BJ (cell line): ENCODE data around the gene SMURF2. TPM values are rescaled to one million over a fixed set of nuclear protein-coding genes. Genes with fewer than 3 reads are reported as not detected.

Experiments
- CTCF ChIA-PET: fragments of 350-600 bp; formaldehyde crosslinking; extraction: SDS; loops from one replicate; lab custom pipeline; 2021; ENCODE audit warnings: antibody characterized with exemption, inconsistent platforms; lab: Yijun Ruan, JAX
- POLR2A ChIA-PET: fragments of 300-600 bp; sonication (Branson Sonifier 250); formaldehyde crosslinking; extraction: SDS; loops from one replicate; lab custom pipeline; 2021; ENCODE audit warnings: antibody characterized with exemption; lab: Charles Lee
- DNase-seq: peaks from one replicate; pipeline ENCODE4 v3.0.0-alpha.2; 2011; ENCODE audit warnings: low read depth
- H3K27me3 ChIP-seq: 2 replicates; pipeline ENCODE4 v1.6.0; 2011; ENCODE audit warnings: low read length; ENCODE audit not compliant: control insufficient read depth, insufficient read depth
- H3K36me3 ChIP-seq: 2 replicates; pipeline ENCODE4 v1.5.1; 2011; ENCODE audit warnings: low read length; ENCODE audit not compliant: control insufficient read depth, insufficient read depth
- H3K4me3 ChIP-seq: 2 replicates; pipeline ENCODE4 v1.5.1; 2011; ENCODE audit warnings: low read depth, mild to moderate bottlenecking, control low read depth, low read length
- polyA plus RNA-seq: library from polyadenylated mRNA; depleted of rRNA; stranded (reverse); fragments of >200 nt; gene quantifications from 2 replicates; pipeline ENCODE4 v1.2.3, GENCODE V29; 2011
- TF ChIP-seq, protein P1 (sequence below): IDR thresholded peaks from 2 replicates; pipeline ENCODE4 v1.5.1; 2011; ENCODE audit warnings: low read depth, mild to moderate bottlenecking, control low read depth, inconsistent platforms, low read length, moderate library complexity; ENCODE audit not compliant: insufficient read depth

Gene SMURF2
- polyA plus RNA-seq, 1 experiment, result 18.8 TPM

GRCh38 chr17:64507413-64507782, 154.7 kb downstream of the SMURF2 start:
- TF ChIP-seq, protein P1, sequence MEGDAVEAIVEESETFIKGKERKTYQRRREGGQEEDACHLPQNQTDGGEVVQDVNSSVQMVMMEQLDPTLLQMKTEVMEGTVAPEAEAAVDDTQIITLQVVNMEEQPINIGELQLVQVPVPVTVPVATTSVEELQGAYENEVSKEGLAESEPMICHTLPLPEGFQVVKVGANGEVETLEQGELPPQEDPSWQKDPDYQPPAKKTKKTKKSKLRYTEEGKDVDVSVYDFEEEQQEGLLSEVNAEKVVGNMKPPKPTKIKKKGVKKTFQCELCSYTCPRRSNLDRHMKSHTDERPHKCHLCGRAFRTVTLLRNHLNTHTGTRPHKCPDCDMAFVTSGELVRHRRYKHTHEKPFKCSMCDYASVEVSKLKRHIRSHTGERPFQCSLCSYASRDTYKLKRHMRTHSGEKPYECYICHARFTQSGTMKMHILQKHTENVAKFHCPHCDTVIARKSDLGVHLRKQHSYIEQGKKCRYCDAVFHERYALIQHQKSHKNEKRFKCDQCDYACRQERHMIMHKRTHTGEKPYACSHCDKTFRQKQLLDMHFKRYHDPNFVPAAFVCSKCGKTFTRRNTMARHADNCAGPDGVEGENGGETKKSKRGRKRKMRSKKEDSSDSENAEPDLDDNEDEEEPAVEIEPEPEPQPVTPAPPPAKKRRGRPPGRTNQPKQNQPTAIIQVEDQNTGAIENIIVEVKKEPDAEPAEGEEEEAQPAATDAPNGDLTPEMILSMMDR, result peak; percentile 57
- no peaks in the 10 kb centered on the region for H3K27me3 ChIP-seq
- ChIA-PET CTCF (interaction anchor here (0.8 to 7.5 kb wide), 8 partner anchors 8 to 88 kb away, joined by 3 to 33 read pairs (median 4); partner anchors contain the start of gene POLG2), POLR2A (interaction anchor here (0.7 to 1.2 kb wide), 2 partner anchors 150 to 172 kb away, joined by 3 to 6 read pairs; no protein-coding TSS in a partner anchor)
- peaks cover 13% of the 10 kb centered on the region for H3K36me3 ChIP-seq
- H3K4me3 ChIP-seq, result peak overlapping the region; percentile 99
- DNase-seq, result peak; percentile 17

- peaks cover 18% of the 10 kb centered on the region for H3K36me3 ChIP-seq
- H3K27me3 ChIP-seq, result no peaks in the 10 kb centered on the region
- CTCF ChIA-PET, result interaction anchor here (1.1 to 7.5 kb wide), 5 partner anchors 14 to 87 kb away, joined by 3 to 33 read pairs (median 10); no protein-coding TSS in a partner anchor
- TF ChIP-seq, protein P1, result no peak
- DNase-seq, result peak; percentile 80
- H3K4me3 ChIP-seq, result peak within 1 kb of the TSS; percentile 99
- POLR2A ChIA-PET, result interaction anchor here (0.6 to 1.2 kb wide), 7 partner anchors 10 to 1142 kb away, joined by 3 to 9 read pairs (median 4); partner anchors contain the start of gene POLG2
Measured at GRCh38 chr17:64506576-64507412, 155.3 kb downstream of the SMURF2 start, which contains the start of gene CEP95. Gene CEP95 (plus strand): TSS chr17:64506977. CDS start chr17:64507098, 121 bp downstream.

DNA sequence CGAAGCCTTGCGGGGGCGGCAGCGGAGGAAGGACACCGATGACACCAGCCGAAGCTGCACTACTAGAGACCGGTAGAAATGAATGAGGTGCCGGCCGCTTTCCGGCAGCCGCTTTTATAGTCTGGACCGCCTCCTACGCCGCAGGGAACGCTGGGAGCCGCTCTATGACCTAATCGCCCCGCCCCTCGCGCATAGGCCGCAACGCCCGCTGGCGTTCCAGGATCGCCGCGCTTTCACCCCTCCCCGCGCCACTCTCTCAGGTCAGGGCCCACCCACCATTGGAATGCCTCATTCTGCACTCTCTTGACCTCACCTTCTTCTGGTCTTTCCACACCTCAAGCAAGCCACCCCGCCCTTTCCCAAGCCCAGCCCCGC, 155.9 kb downstream of the SMURF2 start, which contains the start of gene DDX5:
TSS of gene DDX5 (minus strand) at position 89 of the 375 bp plus-strand sequence. CDS start 170 bp downstream, outside the sequence.
- ChIA-PET POLR2A (interaction anchor here (0.6 to 1.2 kb wide), 6 partner anchors 9 to 1141 kb away, joined by 3 to 9 read pairs (median 5); partner anchors contain the start of gene POLG2), CTCF (interaction anchor here (1.1 to 7.5 kb wide), 4 partner anchors 14 to 143 kb away, joined by 3 to 33 read pairs (median 14); no protein-coding TSS in a partner anchor)
- TF ChIP-seq, protein P1, result no peak
- peak within 1 kb of the TSS; percentile 99 for H3K4me3 ChIP-seq
- no peaks in the 10 kb centered on the region for H3K27me3 ChIP-seq
- H3K36me3 ChIP-seq, result peaks cover 23% of the 10 kb centered on the region
- DNase-seq, result no peak

DNA sequence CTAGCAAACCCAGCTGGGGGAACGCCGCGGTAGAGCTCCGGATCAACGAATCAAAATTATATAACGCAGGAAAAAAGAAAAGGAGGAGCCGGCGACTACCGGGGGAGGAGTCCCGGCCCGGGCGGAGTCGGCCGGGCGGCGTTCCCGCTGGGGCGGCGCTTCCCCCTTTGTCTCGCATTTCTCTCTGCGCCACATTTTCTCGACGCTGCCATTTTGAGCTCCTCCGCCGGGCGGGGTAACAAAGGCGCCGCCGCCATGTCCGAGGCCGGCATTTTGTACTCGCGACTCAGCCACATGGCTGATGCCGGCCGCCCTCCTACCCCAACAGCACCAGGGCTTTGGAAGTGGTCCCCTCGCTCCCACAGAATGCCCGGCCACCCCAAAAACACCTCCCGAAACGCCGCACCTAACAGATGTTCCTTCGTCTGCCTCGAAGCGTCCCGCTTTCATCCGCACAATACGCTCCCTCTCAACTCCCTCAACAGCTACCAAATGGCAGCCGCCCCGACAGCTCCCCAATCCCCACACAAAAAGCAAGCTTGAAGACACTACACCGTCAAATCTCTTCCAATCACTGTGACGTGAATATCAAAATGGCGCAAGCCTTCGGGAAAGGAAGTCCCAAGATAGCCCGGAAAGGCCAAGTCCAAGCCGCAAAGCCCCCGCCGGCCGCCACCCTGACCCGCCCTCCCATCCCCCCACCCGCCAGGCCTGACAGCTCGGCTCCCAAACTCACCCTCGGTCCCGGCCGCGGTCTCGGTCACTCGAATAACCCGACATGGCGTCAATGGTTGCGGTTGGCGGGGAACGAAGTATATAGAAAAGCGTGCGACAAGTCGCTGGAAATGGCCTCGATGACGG, 156.5 kb downstream of the SMURF2 start:
- Histone ChIP-seq H3K36me3 (peaks cover 28% of the 10 kb centered on the region), H3K4me3 (peak overlapping the region; percentile 99), H3K27me3 (no peaks in the 10 kb centered on the region)
- TF ChIP-seq, protein P1, result no peak
- ChIA-PET CTCF (interaction anchor here (0.5 to 7.5 kb wide), 6 partner anchors 8 to 143 kb away, joined by 3 to 33 read pairs (median 5); partner anchors contain the start of gene POLG2), POLR2A (interaction anchor here (0.5 to 1.2 kb wide), 11 partner anchors 9 to 1465 kb away, joined by 3 to 20 read pairs (median 5); partner anchors contain the start of gene POLG2)
- peak; percentile 18 for DNase-seq
